K562 (cell line): ENCODE results near the gene SLCO3A1. TPM values are rescaled to one million over a fixed set of nuclear protein-coding genes. Genes with fewer than 3 reads are reported as not detected.

Experiments used
- ATAC-seq: fragments of 200-7000 bp; cut with Tn5 transposase; 3 replicates; pipeline ENCODE4 v1.9.1; 2020; ENCODE audit warnings: moderate library complexity
- BruUV-seq: library from RNA; stranded (reverse); fragments of 400-500 nt; replicated peaks from 2 replicates; lab custom pipeline; 2021; lab: Mats Ljungman, UMichigan
- CTCF ChIA-PET: fragments of 300-600 bp; formaldehyde crosslinking; extraction: SDS; loops from one replicate; lab custom pipeline; 2021; ENCODE audit warnings: low intra/inter-chr PET ratio; lab: Yijun Ruan, JAX
- POLR2A ChIA-PET: fragments of 300-600, 350-650 bp; sonication (Branson Sonifier 250); formaldehyde crosslinking; extraction: SDS; loops from one replicate; lab custom pipeline; 2021; ENCODE audit warnings: antibody characterized with exemption, inconsistent platforms; lab: Yijun Ruan, JAX
- DNase-seq, 4 experiments: peaks; one replicate each; pipeline versions ENCODE4 v3.0.0 to v3.0.0-alpha.2; 2011 to 2018; ENCODE audit warnings: low spot score in 3 of 4, mixed read lengths in 3 of 4; ENCODE audit errors: extremely low read depth in 1 of 4
- FAIRE-seq: peaks from 2 replicates; lab custom pipeline; 2011; peaks lifted over from hg19 to GRCh38; lab: Jason Lieb, UNC
- H2AFZ ChIP-seq: 2 replicates; pipeline ENCODE4 v1.6.0; 2011; ENCODE audit warnings: low read depth, low read length, control low read depth, inconsistent platforms
- H3K27ac ChIP-seq: fragments of 200-600 bp; 3 replicates; pipeline ENCODE4 v1.8.0; 2011; ENCODE audit warnings: low read depth, mild to moderate bottlenecking, control low read depth, inconsistent platforms, low read length, moderate library complexity, mixed read lengths; ENCODE audit errors: extremely low read depth
- H3K27me3 ChIP-seq, 2 experiments: fragments of 300-600 bp in 1 of 2; 2 replicates in 1 of 2; 3 replicates in 1 of 2; pipeline versions ENCODE4 v1.6.0 to v1.8.0; 2011; ENCODE audit warnings: inconsistent platforms in 2 of 2, low read length in 2 of 2, mild to moderate bottlenecking in 1 of 2, mixed read lengths in 1 of 2, moderate library complexity in 1 of 2; ENCODE audit not compliant: control insufficient read depth in 2 of 2, insufficient read depth in 2 of 2
- H3K36me3 ChIP-seq: fragments of 300-600 bp; 3 replicates; pipeline ENCODE4 v1.8.0; 2011; ENCODE audit warnings: mild to moderate bottlenecking, low read length, inconsistent platforms; ENCODE audit not compliant: control insufficient read depth, insufficient read depth
- H3K4me1 ChIP-seq, 2 experiments: fragments of 200-600 bp in 1 of 2; replicated peaks in 1 of 2; 2 replicates in 1 of 2; 3 replicates in 1 of 2; pipeline versions ENCODE4 v1.5.1 to v1.8.0; 2011; ENCODE audit warnings: inconsistent platforms in 2 of 2, low read length in 2 of 2, mild to moderate bottlenecking in 1 of 2, mixed read lengths in 1 of 2, moderate library complexity in 1 of 2; ENCODE audit not compliant: control insufficient read depth in 2 of 2, insufficient read depth in 2 of 2
- H3K4me2 ChIP-seq: 2 replicates; pipeline ENCODE4 v1.6.1; 2011; ENCODE audit warnings: low read length, control low read depth, inconsistent platforms, mixed read lengths; ENCODE audit not compliant: insufficient read depth
- H3K4me3 ChIP-seq: fragments of 200-600 bp; sonication (generic), shearing (Covaris generic); 2 replicates; pipeline ENCODE4 v1.5.1; 2016; ENCODE audit warnings: control low read depth, inconsistent platforms
- H3K79me2 ChIP-seq: fragments of 200-600 bp; 3 replicates; pipeline ENCODE4 v1.8.0; 2011; ENCODE audit warnings: low read length, inconsistent platforms; ENCODE audit not compliant: control insufficient read depth, insufficient read depth
- H3K9ac ChIP-seq, 2 experiments: 2 replicates each; pipeline versions ENCODE4 v1.6.0 to v1.6.1; 2011; ENCODE audit warnings: low read depth in 2 of 2, low read length in 2 of 2, control low read depth in 1 of 2, inconsistent platforms in 1 of 2, mild to moderate bottlenecking in 1 of 2, mixed read lengths in 1 of 2; ENCODE audit not compliant: insufficient read depth in 1 of 2
- H3K9me1 ChIP-seq: one replicate; pipeline ENCODE4 v1.6.0; 2011; ENCODE audit warnings: inconsistent platforms, mild to moderate bottlenecking, low read length, moderate library complexity; ENCODE audit not compliant: control insufficient read depth, insufficient read depth
- H3K9me3 ChIP-seq: replicated peaks from 2 replicates; pipeline ENCODE4 v1.5.1; 2011; ENCODE audit warnings: low read depth, low read length, inconsistent platforms; ENCODE audit not compliant: control insufficient read depth, insufficient read depth
- H4K20me1 ChIP-seq: replicated peaks from 2 replicates; pipeline ENCODE4 v1.6.1; 2011; ENCODE audit warnings: low read length, inconsistent platforms, mixed read lengths; ENCODE audit not compliant: control insufficient read depth, insufficient read depth
- CBX2 ChIP-seq: fragments of 200-600 bp; sonication (generic); IDR thresholded peaks from one replicate; pipeline ENCODE4 v1.6.1; 2012; ENCODE audit warnings: mild to moderate bottlenecking, low read length, inconsistent platforms; ENCODE audit not compliant: insufficient read depth, poor library complexity, severe bottlenecking
- DLX4 ChIP-seq: fragments of 250-450 bp; sonication (Bioruptor Pico); IDR thresholded peaks from 2 replicates; pipeline ENCODE4 v1.6.1; 2021; ENCODE audit warnings: mild to moderate bottlenecking
- FOXA1 ChIP-seq: fragments of 450-650 bp; IDR thresholded peaks from 2 replicates; pipeline ENCODE4 v1.6.1; 2016; ENCODE audit warnings: mild to moderate bottlenecking, borderline replicate concordance
- FUS ChIP-seq: fragments of 200-400 bp; formaldehyde crosslinking; optimal IDR thresholded peaks from 2 replicates; pipeline ENCODE3; 2017; ENCODE audit warnings: low read depth, low read length
- IFI16 ChIP-seq: fragments of 250-450 bp; sonication (Bioruptor Pico); IDR thresholded peaks from 2 replicates; pipeline ENCODE4 v2.1.2; 2022; ENCODE audit warnings: mild to moderate bottlenecking, inconsistent platforms
- JUN ChIP-seq, 2 experiments: sonication (generic) in 1 of 2; formaldehyde crosslinking in 1 of 2; IDR thresholded peaks; 2 replicates each; pipeline versions ENCODE4 v1.6.1 to v1.8.0; 2012 to 2022; ENCODE audit warnings: borderline replicate concordance in 2 of 2, mild to moderate bottlenecking in 2 of 2, improper control_type of control experiment in 1 of 2, low read depth in 1 of 2, low read length in 1 of 2, missing genetic modification reagents in 1 of 2
- KLF13 ChIP-seq: fragments of 450-650 bp; IDR thresholded peaks from 2 replicates; pipeline ENCODE4 v1.6.1; 2016; ENCODE audit warnings: missing genetic modification characterization, low read depth, mild to moderate bottlenecking, missing compliant biosample characterization, moderate library complexity, borderline replicate concordance
- LARP7 ChIP-seq: fragments of 450-650 bp; IDR thresholded peaks from 2 replicates; pipeline ENCODE4 v1.6.1; 2016
- RBM14 ChIP-seq: fragments of 200-400 bp; formaldehyde crosslinking; IDR thresholded peaks from 2 replicates; pipeline ENCODE4 v1.6.1; 2018; ENCODE audit warnings: low read depth, mild to moderate bottlenecking, low read length, moderate library complexity, borderline replicate concordance; ENCODE audit not compliant: insufficient read depth
- ZNF324 ChIP-seq: fragments of 250-450 bp; sonication (Bioruptor Pico); IDR thresholded peaks from 2 replicates; pipeline ENCODE4 v1.4.0; 2020; ENCODE audit warnings: mild to moderate bottlenecking
- ZNF561 ChIP-seq: fragments of 450-650 bp; formaldehyde crosslinking; conservative IDR thresholded peaks from 2 replicates; pipeline ENCODE4 v1.4.0; 2020; ENCODE audit warnings: mild to moderate bottlenecking, moderate library complexity
- ZNF57 ChIP-seq: fragments of 450-650 bp; formaldehyde crosslinking; IDR thresholded peaks from 2 replicates; pipeline ENCODE4 v1.4.0; 2020; ENCODE audit warnings: mild to moderate bottlenecking, moderate library complexity
- ZNF696 ChIP-seq: fragments of 250-450 bp; sonication (Bioruptor Pico); conservative IDR thresholded peaks from 2 replicates; pipeline ENCODE4 v1.4.0; 2020; ENCODE audit warnings: mild to moderate bottlenecking, moderate library complexity
- ZNF699 ChIP-seq: fragments of 250-450 bp; sonication (Bioruptor Pico); IDR thresholded peaks from 2 replicates; pipeline ENCODE4 v1.8.0; 2021; ENCODE audit warnings: mild to moderate bottlenecking, moderate library complexity; ENCODE audit not compliant: insufficient replicate concordance
- ZZZ3 ChIP-seq: fragments of 450-650 bp; IDR thresholded peaks from 2 replicates; pipeline ENCODE4 v1.6.1; 2016; ENCODE audit warnings: antibody characterized with exemption, mild to moderate bottlenecking, moderate library complexity
- WGBS: fragments of 100-300 bp; shearing (Covaris generic); methylation state at CpG from one replicate; pipeline ENCODE4 v1.1.6; 2016; ENCODE audit warnings: low coverage, mixed read lengths; ENCODE audit not compliant: insufficient coverage; ENCODE audit errors: missing lambda C conversion rate; 5-methylcytosine and 5-hydroxymethylcytosine counted together
- in situ Hi-C: fragments of 300-500 bp; cut with MboI; formaldehyde crosslinking; loops from 4 replicates; pipeline ENCODE4 v1.15.0; 2018; ENCODE audit warnings: inconsistent platforms, mixed read lengths
- intact Hi-C: fragments of 100-400 bp; cut with micrococcal nuclease; formaldehyde crosslinking; loops from 2 replicates; pipeline ENCODE4 v1.14.2; 2022
- polyA plus RNA-seq, 8 experiments: library from polyadenylated mRNA; depleted of rRNA in 4 of 8; stranded (reverse) in 5 of 8; unstranded in 3 of 8; fragments of >200 nt; fragmentation: Nextera tagmentation in 2 of 8; fragmentation: Illumina TruSeq in 1 of 8; extraction: Ambion mirVana in 2 of 8; extraction: Trizol in 1 of 8; gene quantifications; 2 replicates each; pipeline versions ENCODE4 v1.2.1 to v1.2.3, GENCODE V29; 2011 to 2014; ENCODE audit warnings: inconsistent platforms in 1 of 8, missing spikeins in 1 of 8
- total RNA-seq, 7 experiments: library from RNA; depleted of rRNA in 6 of 7; stranded (reverse); fragments of >200 nt in 6 of 7; fragmentation: Illumina TruSeq in 2 of 7; extraction: Trizol in 2 of 7; gene quantifications; 2 replicates each; pipeline versions ENCODE4 v1.2.1 to v1.2.3, GENCODE V29; 2011 to 2021; ENCODE audit warnings: low replicate concordance in 1 of 7

Gene SLCO3A1
- total and polyA plus RNA-seq, 9 of the 15 experiments (the other 6 are each of a cell fraction or from before 2014, with no cell fraction given): 0.01 to 0.84 (median 0.06) TPM; not detected in 3

DNA sequence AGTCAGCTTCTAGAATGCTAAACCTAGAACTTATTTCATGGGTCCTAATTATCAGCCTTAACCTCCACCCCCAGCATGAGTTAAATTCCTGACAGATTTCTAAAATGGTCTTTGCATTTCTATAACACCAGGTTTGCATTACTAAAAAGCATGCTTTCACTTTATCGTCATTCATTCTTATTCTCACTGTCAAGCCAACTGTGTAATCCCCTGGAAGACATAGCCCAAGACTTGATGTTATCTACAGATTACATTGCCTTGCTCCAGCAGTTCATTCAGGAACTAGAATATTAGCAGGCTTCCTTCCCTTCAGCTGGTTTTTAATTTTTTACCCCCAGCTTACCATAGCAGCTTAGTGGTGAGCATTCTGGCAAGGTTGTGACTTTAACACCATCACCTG lies 184.0 kb downstream of the SLCO3A1 start:
- Histone ChIP-seq H3K9me1 (no peaks in the 10 kb centered on the region), H2AFZ (no peak overlapping the region), H3K4me1 (no peaks in the 10 kb centered on the region), H3K27me3 (no peaks in the 10 kb centered on the region; a peak in 1 of 5 replicates), H3K9me3 (no peaks in the 10 kb centered on the region), H3K27ac (no peak overlapping the region), H3K4me2 (no peak overlapping the region), H3K36me3 (no peaks in the 10 kb centered on the region), H3K4me3 (no peak overlapping the region), H3K9ac (no peak overlapping the region), H4K20me1 (no peaks in the 10 kb centered on the region), H3K79me2 (no peaks in the 10 kb centered on the region)
- intact Hi-C loops (no loop called here), in situ Hi-C loops (no loop called here)
- ChIA-PET CTCF (no interaction called here), POLR2A (no interaction called here)
- no peak for TF ChIP-seq IFI16 (CRISPR knock-in tag)
- TF ChIP-seq FOXA1: no peak
- TF ChIP-seq ZZZ3: no peak
- TF ChIP-seq ZNF57: no peak
- TF ChIP-seq ZNF561 (CRISPR knock-in tag): no peak
- no peak for TF ChIP-seq CBX2
- TF ChIP-seq FUS: no peak
- TF ChIP-seq DLX4: no peak
- TF ChIP-seq ZNF324 (CRISPR knock-in tag): no peak
- no peak for TF ChIP-seq LARP7
- no peak for TF ChIP-seq RBM14
- no peak for TF ChIP-seq KLF13
- no peak for TF ChIP-seq ZNF699 (CRISPR knock-in tag)
- TF ChIP-seq JUN (IDR thresholded peaks at IDR 0.05; ENCODE audit: borderline replicate concordance, low read depth, low read length): no peak
- TF ChIP-seq JUN (CRISPR knock-in tag; IDR thresholded peaks at IDR 0.05; ENCODE audit: borderline replicate concordance): no peak
- no peak for TF ChIP-seq ZNF696 (CRISPR knock-in tag)
- ATAC-seq (no peak), DNase-seq (no peak), FAIRE-seq (no peak)
- WGBS: 0% methylated on average over 1 of the region's 1 CpG
- BruUV-seq: no TSS peak
